OCI-LY7 (cell line): ENCODE data around the gene GALNTL6. TPM values are rescaled to one million over a fixed set of nuclear protein-coding genes. Genes with fewer than 3 reads are reported as not detected.

Experiments
- BruUV-seq: library from RNA; stranded (reverse); fragments of 400-500 nt; replicated peaks from 2 replicates; lab custom pipeline; 2021; lab: Mats Ljungman, UMichigan
- CTCF ChIA-PET: fragments of 300-600 bp; sonication (Branson Sonifier 250); formaldehyde crosslinking; loops from one replicate; lab custom pipeline; 2022; ENCODE audit warnings: antibody characterized with exemption; ENCODE audit not compliant: unreplicated experiment; lab: Charles Lee
- POLR2A ChIA-PET: fragments of 300-600 bp; sonication (Branson Sonifier 250); formaldehyde crosslinking; loops from one replicate; lab custom pipeline; 2022; ENCODE audit warnings: antibody characterized with exemption; lab: Charles Lee
- DNase-seq: peaks from one replicate; pipeline ENCODE4 v3.0.0-alpha.2; 2015; ENCODE audit warnings: low spot score
- H2AFZ ChIP-seq: fragments of 200-600 bp; sonication (generic), shearing (Covaris generic); 2 replicates; pipeline ENCODE4 v1.6.1; 2014; ENCODE audit warnings: mild to moderate bottlenecking, antibody characterized with exemption, low read length, moderate library complexity
- H3K27ac ChIP-seq: fragments of 200-600 bp; sonication (generic); 2 replicates; pipeline ENCODE4 v1.5.1; 2014; ENCODE audit warnings: mixed run types, low read depth, mild to moderate bottlenecking, moderate library complexity, low read length, inconsistent platforms; ENCODE audit not compliant: poor library complexity, severe bottlenecking
- H3K36me3 ChIP-seq: fragments of 200-600 bp; sonication (generic); 2 replicates; pipeline ENCODE4 v1.6.1; 2014; ENCODE audit warnings: mild to moderate bottlenecking, antibody characterized with exemption, low read length, moderate library complexity, mixed read lengths; ENCODE audit not compliant: insufficient read depth
- H3K4me1 ChIP-seq: fragments of 200-600 bp; sonication (generic); 2 replicates; pipeline ENCODE4 v1.5.1; 2014; ENCODE audit warnings: mild to moderate bottlenecking, low read length; ENCODE audit not compliant: insufficient read depth, poor library complexity, severe bottlenecking
- H3K4me2 ChIP-seq: fragments of 200-600 bp; sonication (generic); 2 replicates; pipeline ENCODE4 v1.6.1; 2014; ENCODE audit warnings: mild to moderate bottlenecking, low read length
- H3K4me3 ChIP-seq: fragments of 200-600 bp; sonication (generic); 2 replicates; pipeline ENCODE4 v1.5.1; 2014; ENCODE audit warnings: mild to moderate bottlenecking, low read depth, low read length; ENCODE audit not compliant: poor library complexity, severe bottlenecking
- H3K79me2 ChIP-seq: fragments of 200-600 bp; sonication (generic); 2 replicates; pipeline ENCODE4 v1.6.1; 2016; ENCODE audit warnings: low read depth, mild to moderate bottlenecking, low read length, moderate library complexity, mixed read lengths; ENCODE audit not compliant: insufficient read depth
- H3K9me2 ChIP-seq: fragments of 200-600 bp; sonication (generic); 2 replicates; pipeline ENCODE4 v1.6.1; 2016; ENCODE audit warnings: mild to moderate bottlenecking, low read length, mixed read lengths; ENCODE audit not compliant: insufficient read depth
- H3K9me3 ChIP-seq: fragments of 200-600 bp; sonication (generic); 2 replicates; pipeline ENCODE4 v1.6.1; 2014; ENCODE audit warnings: mild to moderate bottlenecking, mixed run types, low read length, mixed read lengths
- H4K20me1 ChIP-seq: fragments of 200-600 bp; sonication (generic); 2 replicates; pipeline ENCODE4 v1.6.1; 2014; ENCODE audit warnings: mild to moderate bottlenecking, antibody characterized with exemption, low read length, moderate library complexity, mixed read lengths; ENCODE audit not compliant: insufficient read depth
- EZH2phosphoT487 ChIP-seq: fragments of 200-600 bp; sonication (generic); IDR thresholded peaks from 2 replicates; pipeline ENCODE4 v1.6.1; 2018; ENCODE audit warnings: low read depth, borderline replicate concordance, mild to moderate bottlenecking, mixed run types, antibody characterized with exemption, low read length, moderate library complexity, mixed read lengths
- intact Hi-C: fragments of 100-400 bp; cut with micrococcal nuclease; formaldehyde crosslinking; loops from one replicate; pipeline ENCODE4 v1.10.0; 2022; ENCODE audit not compliant: unreplicated experiment
- total RNA-seq, 2 experiments: library from RNA; depleted of rRNA in 1 of 2; stranded (reverse); fragments of >200 nt in 1 of 2; shearing (Covaris generic) in 1 of 2; gene quantifications; 2 replicates each; pipeline ENCODE4 v1.2.3, GENCODE V29; 2014 to 2022
- TF ChIP-seq, protein P1 (sequence below): fragments of 200-600 bp; sonication (generic); conservative IDR thresholded peaks from 2 replicates; pipeline ENCODE4 v1.5.1; 2014; ENCODE audit warnings: mild to moderate bottlenecking, antibody characterized with exemption, low read length, moderate library complexity, mixed read lengths

Gene GALNTL6
- total RNA-seq, 2 experiments from 2014 or later = not detected

DNA sequence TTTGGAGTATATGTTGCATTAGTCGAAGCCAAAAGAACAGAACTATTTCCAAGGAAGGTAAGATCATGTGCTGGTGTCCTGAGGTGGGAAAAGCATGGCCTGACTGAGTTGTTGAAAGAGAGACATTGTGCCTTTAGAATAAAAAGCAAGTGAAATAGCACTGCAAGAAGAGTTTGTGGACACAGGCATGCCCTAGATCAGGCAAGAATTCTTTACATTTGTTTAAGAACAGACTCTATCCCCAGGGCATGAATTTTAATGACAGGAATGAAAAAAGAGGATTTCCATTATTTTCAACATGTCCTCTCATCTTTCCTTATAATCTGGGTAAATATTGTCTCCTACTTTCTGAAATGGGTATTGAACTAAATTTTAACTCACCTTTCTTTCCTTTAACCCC lies 839.2 kb downstream of the GALNTL6 start:
- no peaks in the 10 kb centered on the region for H3K36me3 ChIP-seq
- BruUV-seq = no TSS peak
- H3K4me3 ChIP-seq = no peak overlapping the region
- H3K4me2 ChIP-seq = no peak overlapping the region
- H3K27ac ChIP-seq = no peak overlapping the region
- H3K9me2 ChIP-seq = no peaks in the 10 kb centered on the region
- intact Hi-C loops = no loop called here
- H2AFZ ChIP-seq = no peak overlapping the region
- CTCF ChIA-PET = no interaction called here
- H3K4me1 ChIP-seq = no peaks in the 10 kb centered on the region
- no peaks in the 10 kb centered on the region for H3K9me3 ChIP-seq
- no peaks in the 10 kb centered on the region for H4K20me1 ChIP-seq
- H3K79me2 ChIP-seq = no peaks in the 10 kb centered on the region
- TF ChIP-seq, protein P1, sequence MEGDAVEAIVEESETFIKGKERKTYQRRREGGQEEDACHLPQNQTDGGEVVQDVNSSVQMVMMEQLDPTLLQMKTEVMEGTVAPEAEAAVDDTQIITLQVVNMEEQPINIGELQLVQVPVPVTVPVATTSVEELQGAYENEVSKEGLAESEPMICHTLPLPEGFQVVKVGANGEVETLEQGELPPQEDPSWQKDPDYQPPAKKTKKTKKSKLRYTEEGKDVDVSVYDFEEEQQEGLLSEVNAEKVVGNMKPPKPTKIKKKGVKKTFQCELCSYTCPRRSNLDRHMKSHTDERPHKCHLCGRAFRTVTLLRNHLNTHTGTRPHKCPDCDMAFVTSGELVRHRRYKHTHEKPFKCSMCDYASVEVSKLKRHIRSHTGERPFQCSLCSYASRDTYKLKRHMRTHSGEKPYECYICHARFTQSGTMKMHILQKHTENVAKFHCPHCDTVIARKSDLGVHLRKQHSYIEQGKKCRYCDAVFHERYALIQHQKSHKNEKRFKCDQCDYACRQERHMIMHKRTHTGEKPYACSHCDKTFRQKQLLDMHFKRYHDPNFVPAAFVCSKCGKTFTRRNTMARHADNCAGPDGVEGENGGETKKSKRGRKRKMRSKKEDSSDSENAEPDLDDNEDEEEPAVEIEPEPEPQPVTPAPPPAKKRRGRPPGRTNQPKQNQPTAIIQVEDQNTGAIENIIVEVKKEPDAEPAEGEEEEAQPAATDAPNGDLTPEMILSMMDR = no peak
- TF ChIP-seq EZH2phosphoT487 = no peak
- POLR2A ChIA-PET = interaction anchor here (0.7 to 1.3 kb wide), 2 partner anchors 13 to 31 kb away, joined by 3 read pairs; no protein-coding TSS in a partner anchor
- no peak for DNase-seq

DNA sequence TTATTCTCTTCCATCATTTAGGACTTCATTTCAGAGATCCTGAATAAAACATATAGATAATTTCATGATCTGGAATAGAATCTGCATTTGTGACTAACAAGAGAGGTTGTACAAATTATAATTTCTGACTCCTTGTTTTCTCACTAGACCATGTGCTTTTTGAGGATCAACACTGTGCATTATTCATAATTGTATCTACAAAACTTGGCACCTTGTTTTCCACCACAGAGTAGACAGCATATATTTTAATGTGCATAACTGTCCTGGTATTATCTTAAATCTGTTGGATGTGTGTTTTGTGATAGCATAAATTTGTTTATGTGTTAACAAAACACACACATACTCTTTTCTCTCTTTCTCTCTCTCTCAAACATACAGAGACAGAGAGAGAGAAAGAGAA lies 840.5 kb downstream of the GALNTL6 start:
- Histone ChIP-seq H3K9me3 (no peaks in the 10 kb centered on the region), H3K4me1 (no peaks in the 10 kb centered on the region), H3K9me2 (no peaks in the 10 kb centered on the region), H3K4me3 (no peak overlapping the region), H3K27ac (no peak overlapping the region), H2AFZ (no peak overlapping the region), H3K79me2 (no peaks in the 10 kb centered on the region), H3K4me2 (no peak overlapping the region), H3K36me3 (no peaks in the 10 kb centered on the region), H4K20me1 (no peaks in the 10 kb centered on the region)
- DNase-seq = no peak
- TF ChIP-seq, protein P1 = no peak
- no peak for TF ChIP-seq EZH2phosphoT487
- POLR2A ChIA-PET = interaction anchor here (0.5 kb wide), 1 partner anchor 375 kb away, joined by 3 read pairs; no protein-coding TSS in a partner anchor
- CTCF ChIA-PET = no interaction called here
- BruUV-seq = no TSS peak
- intact Hi-C loops = no loop called here

DNA sequence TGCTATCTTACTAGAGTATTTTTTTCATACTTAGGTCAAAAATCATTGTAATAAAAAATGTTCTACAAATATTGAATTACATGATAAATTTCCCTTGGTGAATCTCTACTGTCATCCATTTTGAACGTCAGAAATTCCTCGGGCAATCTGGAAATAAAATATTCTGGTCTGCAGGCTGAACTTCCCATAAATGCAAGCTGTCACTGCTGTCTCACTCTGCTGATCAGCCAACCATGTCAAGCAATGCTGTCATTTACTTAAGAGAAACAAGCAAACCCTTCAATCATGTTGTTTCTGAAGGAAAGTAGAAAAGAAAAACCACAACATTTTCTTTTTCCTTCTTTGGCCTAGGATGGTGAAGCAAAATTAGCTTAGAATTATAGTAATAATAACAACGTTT lies 841.3 kb downstream of the GALNTL6 start:
- no peaks in the 10 kb centered on the region for H4K20me1 ChIP-seq
- H3K9me3 ChIP-seq = no peaks in the 10 kb centered on the region
- no peaks in the 10 kb centered on the region for H3K79me2 ChIP-seq
- CTCF ChIA-PET = no interaction called here
- H3K27ac ChIP-seq = no peak overlapping the region
- TF ChIP-seq EZH2phosphoT487 = no peak
- TF ChIP-seq, protein P1 = no peak
- H3K4me2 ChIP-seq = no peak overlapping the region
- H2AFZ ChIP-seq = no peak overlapping the region
- intact Hi-C loops = no loop called here
- DNase-seq = no peak
- no peaks in the 10 kb centered on the region for H3K4me1 ChIP-seq
- BruUV-seq = no TSS peak
- H3K36me3 ChIP-seq = no peaks in the 10 kb centered on the region
- H3K4me3 ChIP-seq = no peak overlapping the region
- POLR2A ChIA-PET = interaction anchor here (0.5 to 1.0 kb wide), 2 partner anchors 16 to 375 kb away, joined by 3 read pairs; no protein-coding TSS in a partner anchor
- no peaks in the 10 kb centered on the region for H3K9me2 ChIP-seq
